Tibial nerve (tissue), 4 donors: ENCODE data around the gene NT5E.

Source experiments
- EP300 ChIP-seq, 2 donors: sonication (generic); formaldehyde crosslinking; IDR thresholded peaks; one replicate each; pipeline ENCODE4 v1.6.1; 2017; ENCODE audit warnings: antibody characterized with exemption in 2 of 2, mild to moderate bottlenecking in 1 of 2
- TF ChIP-seq, protein P1 (sequence below), 5 experiments: fragments of 200-600 bp in 3 of 5; fragments of 450-650 bp in 2 of 5; sonication (generic) in 3 of 5; IDR thresholded peaks; one replicate each; pipeline ENCODE4 v1.5.1; 2016 to 2019; ENCODE audit warnings: antibody characterized with exemption in 5 of 5, mild to moderate bottlenecking in 3 of 5, moderate library complexity in 2 of 5

DNA sequence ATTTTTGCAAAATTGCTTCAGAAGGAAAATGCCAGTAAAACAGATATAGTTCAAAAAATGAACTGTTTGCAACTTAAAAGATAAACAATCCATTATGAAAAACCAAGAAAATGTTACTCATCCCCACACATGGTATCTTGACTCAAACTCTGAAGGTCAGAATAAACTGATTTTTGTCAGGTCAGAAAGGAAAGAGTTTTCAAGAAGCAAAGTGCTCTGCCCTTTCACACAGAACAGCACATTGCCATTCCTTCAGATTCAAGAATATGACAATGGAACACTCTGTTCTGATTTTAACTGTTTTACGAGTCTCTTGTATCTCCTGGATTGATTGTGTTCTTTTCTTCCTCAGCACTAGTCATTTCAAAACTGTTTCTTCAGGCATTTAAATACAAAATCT, 33.8 kb upstream of the NT5E start:
- TF ChIP-seq EP300 (IDR thresholded peaks at IDR 0.05) = no peak
- TF ChIP-seq, protein P1, sequence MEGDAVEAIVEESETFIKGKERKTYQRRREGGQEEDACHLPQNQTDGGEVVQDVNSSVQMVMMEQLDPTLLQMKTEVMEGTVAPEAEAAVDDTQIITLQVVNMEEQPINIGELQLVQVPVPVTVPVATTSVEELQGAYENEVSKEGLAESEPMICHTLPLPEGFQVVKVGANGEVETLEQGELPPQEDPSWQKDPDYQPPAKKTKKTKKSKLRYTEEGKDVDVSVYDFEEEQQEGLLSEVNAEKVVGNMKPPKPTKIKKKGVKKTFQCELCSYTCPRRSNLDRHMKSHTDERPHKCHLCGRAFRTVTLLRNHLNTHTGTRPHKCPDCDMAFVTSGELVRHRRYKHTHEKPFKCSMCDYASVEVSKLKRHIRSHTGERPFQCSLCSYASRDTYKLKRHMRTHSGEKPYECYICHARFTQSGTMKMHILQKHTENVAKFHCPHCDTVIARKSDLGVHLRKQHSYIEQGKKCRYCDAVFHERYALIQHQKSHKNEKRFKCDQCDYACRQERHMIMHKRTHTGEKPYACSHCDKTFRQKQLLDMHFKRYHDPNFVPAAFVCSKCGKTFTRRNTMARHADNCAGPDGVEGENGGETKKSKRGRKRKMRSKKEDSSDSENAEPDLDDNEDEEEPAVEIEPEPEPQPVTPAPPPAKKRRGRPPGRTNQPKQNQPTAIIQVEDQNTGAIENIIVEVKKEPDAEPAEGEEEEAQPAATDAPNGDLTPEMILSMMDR (IDR thresholded peaks at IDR 0.05) = no peak
